CD4-positive, CD25-positive, alpha-beta regulatory T cell (primary cell): Measurements from ENCODE around the gene GRID2. TPM values are rescaled to one million over a fixed set of nuclear protein-coding genes. Genes with fewer than 3 reads are reported as not detected.

Experiments used
- ATAC-seq, 2 donors: fragments of 150-1000 bp; cut with Tn5 transposase; one replicate each; pipeline ENCODE4 v1.10.0; 2021; ENCODE audit warnings: low read depth in 2 of 2, moderate number of reproducible peaks in 2 of 2, moderate library complexity in 1 of 2
- DNase-seq, 3 donors: peaks; one replicate each; pipeline versions ENCODE4 v3.0.0 to v3.0.0-alpha.2; 2012 to 2022; ENCODE audit warnings: mixed read lengths in 1 of 3
- H3K27ac ChIP-seq: one replicate; pipeline ENCODE4 v1.7.0; 2013; ENCODE audit warnings: mild to moderate bottlenecking, low read length; ENCODE audit not compliant: insufficient read depth, poor library complexity, severe bottlenecking
- H3K27me3 ChIP-seq: one replicate; pipeline ENCODE4 v1.7.0; 2013; ENCODE audit warnings: low read length; ENCODE audit not compliant: control insufficient read depth, insufficient read depth
- H3K36me3 ChIP-seq: one replicate; pipeline ENCODE4 v1.7.0; 2013; ENCODE audit warnings: mild to moderate bottlenecking, low read length, moderate library complexity; ENCODE audit not compliant: control insufficient read depth, insufficient read depth
- H3K4me1 ChIP-seq: 2 replicates; pipeline ENCODE4 v1.7.0; 2013; ENCODE audit warnings: mild to moderate bottlenecking, low read length; ENCODE audit not compliant: insufficient read depth, control insufficient read depth, poor library complexity, severe bottlenecking
- H3K4me3 ChIP-seq: one replicate; pipeline ENCODE4 v1.7.0; 2013; ENCODE audit warnings: low read depth, mild to moderate bottlenecking, low read length, moderate library complexity
- H3K9me3 ChIP-seq, 2 experiments: 1 replicate in 1 of 2; 2 replicates in 1 of 2; pipeline ENCODE4 v1.7.0; 2013; ENCODE audit warnings: low read length in 2 of 2, mild to moderate bottlenecking in 1 of 2, moderate library complexity in 1 of 2; ENCODE audit not compliant: control insufficient read depth in 2 of 2
- H3K27ac Mint-ChIP-seq, 3 donors: one replicate each; pipeline ENCODE4 v1.8.0; 2020 to 2022; ENCODE audit warnings: mild to moderate bottlenecking in 3 of 3, mixed read lengths in 3 of 3, moderate library complexity in 2 of 3
- H3K27me3 Mint-ChIP-seq: one replicate; pipeline ENCODE4 v1.8.0; 2022; ENCODE audit warnings: mild to moderate bottlenecking, mixed read lengths
- H3K36me3 Mint-ChIP-seq: one replicate; pipeline ENCODE4 v1.8.0; 2020; ENCODE audit warnings: mixed read lengths
- H3K4me1 Mint-ChIP-seq, 4 donors: one replicate each; pipeline ENCODE4 v1.8.0; 2020 to 2022; ENCODE audit warnings: mixed read lengths in 4 of 4, mild to moderate bottlenecking in 1 of 4
- H3K4me3 Mint-ChIP-seq, 4 donors: one replicate each; pipeline ENCODE4 v1.8.0; 2020 to 2022; ENCODE audit warnings: mild to moderate bottlenecking in 4 of 4, mixed read lengths in 4 of 4, moderate library complexity in 3 of 4
- H3K9me3 Mint-ChIP-seq, 7 donors: one replicate each; pipeline ENCODE4 v1.8.0; 2020 to 2022; ENCODE audit warnings: mixed read lengths in 7 of 7, mild to moderate bottlenecking in 3 of 7, moderate library complexity in 2 of 7
- polyA plus RNA-seq, 4 donors: library from polyadenylated mRNA; unstranded; fragments of 300-500 nt; fragmentation: Illumina TruSeq; gene quantifications; one replicate each; pipeline ENCODE4 v1.2.3, GENCODE V29; 2021
- total RNA-seq: library from RNA; stranded (reverse); gene quantifications from one replicate; pipeline ENCODE4 v1.2.3, GENCODE V29; 2022

Gene GRID2
- total and polyA plus RNA-seq, 5 donors from 2014 or later: not detected

DNA sequence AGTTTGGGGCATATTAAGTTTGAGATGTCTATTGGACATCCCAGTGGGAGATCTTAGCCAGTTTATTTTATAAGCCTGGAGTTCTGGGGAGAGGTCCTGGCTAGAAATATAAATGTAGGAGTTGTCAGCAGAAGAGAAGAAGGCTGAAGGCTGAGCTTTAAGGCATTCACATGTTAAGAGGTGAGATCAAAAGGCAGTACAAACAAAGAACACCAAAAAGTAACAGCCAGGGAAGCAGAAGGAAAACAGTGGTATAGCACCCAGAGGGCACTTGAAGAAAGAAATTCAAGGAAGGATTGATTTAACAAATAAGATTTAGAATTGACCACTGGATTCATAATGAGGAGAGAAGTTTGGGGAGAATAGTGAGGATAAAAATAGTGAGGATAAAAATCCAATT is 1383.5 kb downstream of the GRID2 start:
- Mint-ChIP-seq H3K27me3 (no peaks in the 10 kb centered on the region), H3K27ac (no peak overlapping the region), H3K4me3 (no peak overlapping the region), H3K4me1 (no peaks in the 10 kb centered on the region), H3K36me3 (no peaks in the 10 kb centered on the region), H3K9me3 (peaks cover 0 to 4% (median 0%) of the 10 kb centered on the region in 7 donors)
- Histone ChIP-seq H3K4me1 (no peaks in the 10 kb centered on the region), H3K9me3 (no peaks in the 10 kb centered on the region), H3K4me3 (no peak overlapping the region), H3K36me3 (no peaks in the 10 kb centered on the region), H3K27ac (no peak overlapping the region), H3K27me3 (no peaks in the 10 kb centered on the region)
- ATAC-seq (no peak), DNase-seq (no peak)

DNA sequence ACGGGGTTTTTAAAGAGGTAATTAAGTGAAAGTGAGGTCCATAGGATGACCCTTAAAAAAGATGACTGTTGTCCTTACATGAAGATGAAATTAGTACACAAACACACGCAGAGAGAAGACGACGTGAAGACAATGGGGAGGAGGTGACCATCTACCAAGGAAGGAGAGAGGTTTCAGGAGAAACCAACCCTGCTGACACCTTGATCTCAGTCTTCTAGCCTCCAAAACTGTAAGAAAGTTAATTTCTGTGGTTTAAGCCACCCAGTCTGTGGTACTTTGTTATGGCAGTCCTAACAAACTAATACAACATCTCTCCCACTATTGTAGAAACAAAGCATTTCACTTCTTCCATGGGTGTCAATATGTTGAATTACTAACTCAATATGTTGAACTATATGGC is 1385.2 kb downstream of the GRID2 start:
- no peaks in the 10 kb centered on the region for H3K4me1 ChIP-seq
- ATAC-seq (no peak), DNase-seq (no peak)
- H3K4me1 Mint-ChIP-seq: no peaks in the 10 kb centered on the region
- H3K27ac ChIP-seq: no peak overlapping the region
- no peak overlapping the region for H3K27ac Mint-ChIP-seq
- no peaks in the 10 kb centered on the region for H3K27me3 ChIP-seq
- no peaks in the 10 kb centered on the region for H3K36me3 ChIP-seq
- H3K36me3 Mint-ChIP-seq: no peaks in the 10 kb centered on the region
- H3K27me3 Mint-ChIP-seq: no peaks in the 10 kb centered on the region
- no peak overlapping the region for H3K4me3 Mint-ChIP-seq
- H3K4me3 ChIP-seq: no peak overlapping the region
- H3K9me3 Mint-ChIP-seq: peaks cover 0 to 4% (median under 1%) of the 10 kb centered on the region in 7 donors
- H3K9me3 ChIP-seq: no peaks in the 10 kb centered on the region

DNA sequence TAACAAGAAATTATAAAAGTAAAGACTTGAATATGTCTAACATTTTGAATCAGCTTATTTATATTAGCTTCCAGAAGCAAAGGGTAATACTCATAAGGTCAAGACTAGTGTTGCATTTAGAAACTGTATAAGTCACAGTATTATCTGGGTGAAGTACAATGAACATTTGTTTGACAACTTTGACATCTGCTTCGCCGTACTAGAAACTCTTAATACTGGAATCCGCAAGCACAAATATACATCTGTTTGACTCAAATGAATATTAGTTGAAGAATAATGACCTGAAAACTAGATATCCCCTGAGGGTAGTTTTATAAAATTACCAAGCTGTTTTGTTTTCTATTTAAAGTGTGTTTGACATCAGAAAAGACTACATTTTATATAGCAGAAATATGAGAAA is 1389.4 kb downstream of the GRID2 start:
- Histone ChIP-seq H3K27me3 (no peaks in the 10 kb centered on the region), H3K36me3 (no peaks in the 10 kb centered on the region), H3K27ac (no peak overlapping the region), H3K4me1 (no peaks in the 10 kb centered on the region), H3K4me3 (no peak overlapping the region), H3K9me3 (no peaks in the 10 kb centered on the region)
- Mint-ChIP-seq H3K27me3 (no peaks in the 10 kb centered on the region), H3K36me3 (no peaks in the 10 kb centered on the region), H3K9me3 (peaks cover 1 to 12% (median 6%) of the 10 kb centered on the region in 7 donors), H3K27ac (no peak overlapping the region), H3K4me3 (no peak overlapping the region), H3K4me1 (no peaks in the 10 kb centered on the region)
- ATAC-seq (no peak), DNase-seq (no peak)

DNA sequence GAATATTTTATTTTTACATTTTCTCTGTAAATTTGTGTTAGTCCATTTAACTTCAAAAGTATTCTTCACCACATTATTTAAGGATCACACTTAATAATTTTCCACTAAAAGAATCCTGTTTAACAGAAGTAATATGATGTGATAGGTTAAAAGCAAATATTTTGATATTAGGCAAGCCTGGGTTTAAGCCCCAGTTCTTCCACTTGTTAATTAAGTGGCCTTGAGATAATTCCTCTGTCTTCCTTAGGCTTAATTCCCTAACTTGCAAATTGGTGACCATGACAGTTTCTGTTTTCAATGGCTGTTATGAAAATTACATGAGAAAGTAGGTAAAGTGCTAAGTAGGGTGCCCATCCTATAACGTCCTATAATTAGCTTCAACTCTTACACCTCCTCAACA is 1394.9 kb downstream of the GRID2 start:
- H3K4me1 Mint-ChIP-seq: no peaks in the 10 kb centered on the region

DNA sequence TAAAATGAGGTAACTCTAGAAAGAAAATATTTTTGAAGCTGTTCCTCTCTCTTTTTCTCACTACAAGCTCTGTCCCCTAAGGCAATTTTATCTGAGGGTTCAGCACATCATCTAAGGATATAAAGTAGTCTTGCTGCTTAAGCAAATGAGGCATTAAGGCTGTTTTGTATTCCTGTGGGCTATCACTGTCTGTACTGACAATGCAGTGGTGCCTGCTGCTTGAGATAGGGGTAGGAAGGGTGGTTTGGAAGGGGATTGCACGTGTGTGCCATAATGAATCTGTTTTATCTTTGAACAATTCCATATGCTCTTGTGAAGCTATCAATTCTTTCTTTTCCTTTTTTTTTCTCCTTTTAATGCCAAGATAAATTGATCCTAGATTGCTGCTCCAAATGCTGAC is 1396.8 kb downstream of the GRID2 start:
- DNase-seq: no peak
- no peak overlapping the region for H3K27ac Mint-ChIP-seq

More for the DNA sequence above, 1394.9 kb downstream of the GRID2 start:
- Mint-ChIP-seq H3K36me3 (no peaks in the 10 kb centered on the region), H3K27me3 (no peaks in the 10 kb centered on the region), H3K4me3 (no peak overlapping the region), H3K27ac (no peak overlapping the region), H3K9me3 (peaks cover 0 to 16% (median 6%) of the 10 kb centered on the region in 7 donors)
- H3K36me3 ChIP-seq: no peaks in the 10 kb centered on the region
- no peaks in the 10 kb centered on the region for H3K27me3 ChIP-seq
- no peak overlapping the region for H3K4me3 ChIP-seq
- H3K9me3 ChIP-seq: no peaks in the 10 kb centered on the region
- no peaks in the 10 kb centered on the region for H3K4me1 ChIP-seq
- H3K27ac ChIP-seq: no peak overlapping the region
- DNase-seq: no peak
- no peak for ATAC-seq

DNA sequence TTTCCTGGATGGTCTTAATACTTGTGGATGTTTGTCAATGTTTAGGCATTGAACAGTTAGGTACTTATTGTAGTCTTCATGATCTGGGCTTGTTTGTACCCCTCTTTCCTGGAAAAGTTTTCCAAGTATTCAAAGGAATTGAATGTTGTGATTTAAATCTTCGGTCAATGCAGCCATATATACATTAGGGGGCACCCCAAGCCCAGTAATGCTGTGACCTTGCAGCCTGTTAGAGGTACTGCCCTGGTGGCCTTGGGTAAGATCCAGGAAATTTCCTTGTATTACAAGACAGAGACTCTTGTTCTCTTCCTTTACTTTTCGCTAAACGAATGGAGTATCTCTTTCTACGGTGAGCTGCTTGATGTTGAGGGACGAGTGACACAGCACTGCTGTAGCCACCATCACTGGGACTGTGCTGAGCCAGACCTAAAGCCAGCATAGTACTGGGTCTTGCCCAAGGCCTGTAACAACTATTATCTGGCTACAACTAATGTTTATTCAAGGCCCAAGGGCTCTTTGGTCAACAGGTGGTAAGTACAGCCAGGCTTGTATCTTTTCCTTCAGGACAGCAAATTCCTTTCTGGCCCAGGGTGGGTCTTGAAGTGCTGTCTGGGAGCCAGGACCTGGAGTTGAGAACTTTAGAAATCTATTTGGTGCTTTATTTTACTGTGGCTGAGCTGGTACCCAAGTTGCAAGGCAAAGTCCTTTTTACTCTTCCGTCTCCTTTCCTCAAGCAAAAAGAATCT is 1406.5 kb downstream of the GRID2 start:
- Histone ChIP-seq H3K27ac (no peak overlapping the region), H3K36me3 (no peaks in the 10 kb centered on the region), H3K4me3 (no peak overlapping the region), H3K4me1 (no peaks in the 10 kb centered on the region), H3K27me3 (no peaks in the 10 kb centered on the region), H3K9me3 (no peaks in the 10 kb centered on the region)
- H3K27ac Mint-ChIP-seq: no peak overlapping the region
- no peaks in the 10 kb centered on the region for H3K4me1 Mint-ChIP-seq
- H3K36me3 Mint-ChIP-seq: no peaks in the 10 kb centered on the region
- H3K9me3 Mint-ChIP-seq: peaks cover 2 to 17% (median 6%) of the 10 kb centered on the region in 7 donors
- no peak for ATAC-seq
- no peak overlapping the region for H3K4me3 Mint-ChIP-seq
- no peaks in the 10 kb centered on the region for H3K27me3 Mint-ChIP-seq
- DNase-seq: no peak

More for the DNA sequence above, 1396.8 kb downstream of the GRID2 start:
- Histone ChIP-seq H3K4me3 (no peak overlapping the region), H3K9me3 (no peaks in the 10 kb centered on the region), H3K4me1 (no peaks in the 10 kb centered on the region), H3K36me3 (no peaks in the 10 kb centered on the region), H3K27ac (no peak overlapping the region), H3K27me3 (no peaks in the 10 kb centered on the region)
- H3K4me3 Mint-ChIP-seq: no peak overlapping the region
- H3K4me1 Mint-ChIP-seq: no peaks in the 10 kb centered on the region
- H3K27me3 Mint-ChIP-seq: no peaks in the 10 kb centered on the region
- H3K36me3 Mint-ChIP-seq: no peaks in the 10 kb centered on the region
- ATAC-seq: no peak
- peaks cover 2 to 16% (median 5%) of the 10 kb centered on the region in 7 donors for H3K9me3 Mint-ChIP-seq

DNA sequence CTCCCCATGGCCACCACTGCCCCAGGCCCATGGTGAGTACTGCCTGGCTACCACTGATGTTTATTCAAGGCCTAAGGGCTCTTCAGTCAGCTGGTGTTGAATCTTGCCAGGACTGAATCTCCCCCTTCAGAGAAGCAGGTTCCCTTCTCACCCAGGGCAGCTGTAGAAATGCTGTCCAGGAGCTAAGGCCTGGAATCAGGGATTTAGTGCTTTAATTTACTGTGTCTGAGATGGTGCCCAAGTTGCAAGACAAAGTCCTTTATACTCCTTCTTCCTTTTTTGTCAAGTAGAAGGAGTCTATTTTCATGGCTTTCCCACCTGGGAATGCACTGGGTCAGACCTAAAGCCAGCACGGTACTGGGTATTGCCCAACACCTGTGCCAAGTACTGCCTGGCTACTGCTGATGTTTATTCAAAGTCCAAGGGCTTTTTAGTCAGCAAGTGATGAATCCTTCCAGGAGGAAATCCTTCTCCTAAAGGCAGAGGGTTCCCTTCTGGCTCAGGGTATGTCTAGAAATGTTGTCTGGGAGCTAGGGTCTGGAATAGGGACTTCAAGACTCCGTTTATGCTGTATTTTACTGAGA is 1407.2 kb downstream of the GRID2 start:
- Mint-ChIP-seq H3K4me3 (no peak overlapping the region), H3K36me3 (no peaks in the 10 kb centered on the region), H3K27ac (no peak overlapping the region), H3K27me3 (no peaks in the 10 kb centered on the region), H3K9me3 (peaks cover under 1 to 12% (median 3%) of the 10 kb centered on the region in 7 donors), H3K4me1 (no peaks in the 10 kb centered on the region)
- Histone ChIP-seq H3K27me3 (no peaks in the 10 kb centered on the region), H3K36me3 (no peaks in the 10 kb centered on the region), H3K27ac (no peak overlapping the region), H3K4me3 (no peak overlapping the region), H3K9me3 (no peaks in the 10 kb centered on the region), H3K4me1 (no peaks in the 10 kb centered on the region)
- ATAC-seq (no peak), DNase-seq (no peak)

DNA sequence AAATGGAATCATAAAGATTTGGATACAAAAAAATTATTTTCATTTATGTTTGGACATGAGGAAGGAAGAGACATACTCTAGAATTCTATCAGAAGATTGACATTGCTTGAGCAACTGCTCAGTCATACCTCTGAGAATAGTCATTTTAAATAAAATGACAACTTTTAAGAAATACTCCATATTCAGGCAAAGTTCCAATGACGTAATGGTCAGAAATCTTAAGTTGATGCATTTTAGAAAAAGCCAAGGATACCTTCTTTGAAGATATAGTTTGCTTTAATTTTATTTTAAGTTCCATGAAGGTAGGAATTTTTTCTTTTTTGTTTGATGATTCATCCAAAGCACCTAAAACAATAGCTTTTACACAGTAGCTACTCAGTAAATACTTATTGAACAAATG is 1414.5 kb downstream of the GRID2 start:
- H3K27ac Mint-ChIP-seq: no peak overlapping the region
- no peak for DNase-seq
- H3K27me3 Mint-ChIP-seq: no peaks in the 10 kb centered on the region
- Histone ChIP-seq H3K27ac (no peak overlapping the region), H3K4me1 (no peaks in the 10 kb centered on the region), H3K36me3 (no peaks in the 10 kb centered on the region), H3K27me3 (no peaks in the 10 kb centered on the region), H3K9me3 (no peaks in the 10 kb centered on the region), H3K4me3 (no peak overlapping the region)
- peaks cover 0 to 7% (median 0%) of the 10 kb centered on the region in 7 donors for H3K9me3 Mint-ChIP-seq
- no peaks in the 10 kb centered on the region for H3K36me3 Mint-ChIP-seq
- H3K4me1 Mint-ChIP-seq: no peaks in the 10 kb centered on the region
- no peak for ATAC-seq
- H3K4me3 Mint-ChIP-seq: no peak overlapping the region
